ENCODE measurements around the gene DCUN1D1. TPM values are rescaled to one million over a fixed set of nuclear protein-coding genes. Genes with fewer than 3 reads are reported as not detected.

The DCUN1D1 gene
- total RNA-seq, 1 experiment from 2014 or later, result 71.7 TPM

- Histone ChIP-seq H2BK120ac (ENCODE audit: low read depth, low read length, poor library complexity, severe bottlenecking) (no peak overlapping the region), H3K27me3 (ENCODE audit: insufficient read depth, low read length) (no peaks in the 10 kb centered on the region), H4K5ac (ENCODE audit: insufficient read length, low read depth, low read length) (no peak overlapping the region), H3K9me3 (ENCODE audit: control insufficient read depth, low read depth, low read length) (no peaks in the 10 kb centered on the region), H4K20me1 (ENCODE audit: control insufficient read depth, insufficient read depth, insufficient read length) (no peaks in the 10 kb centered on the region), H3K9ac (ENCODE audit: extremely low read depth, insufficient read length, low read length) (no peak overlapping the region), H3K4ac (ENCODE audit: low read depth, low read length) (no peak overlapping the region), H4K91ac (ENCODE audit: insufficient read length, low read depth, low read length) (no peak overlapping the region), H2AK5ac (ENCODE audit: insufficient read length, low read length) (no peak overlapping the region), H2BK12ac (ENCODE audit: insufficient read length, low read depth, low read length) (no peak overlapping the region), H3K14ac (ENCODE audit: insufficient read depth, low read length) (no peak overlapping the region), H3K56ac (ENCODE audit: insufficient read length, low read depth, low read length) (no peak overlapping the region), H2BK15ac (ENCODE audit: low read depth, low read length) (no peak overlapping the region), H3K79me2 (ENCODE audit: insufficient read depth, low read length) (no peaks in the 10 kb centered on the region), H2AFZ (ENCODE audit: low read length) (no peak overlapping the region), H3K23me2 (ENCODE audit: insufficient read length, low read depth, low read length, poor library complexity, severe bottlenecking) (no peaks in the 10 kb centered on the region), H3K4me1 (ENCODE audit: insufficient read depth, low read length) (no peaks in the 10 kb centered on the region), H2BK5ac (ENCODE audit: insufficient read length, low read length) (no peak overlapping the region), H3K23ac (ENCODE audit: insufficient read length, low read depth, low read length) (no peak overlapping the region), H3K79me1 (ENCODE audit: insufficient read depth, low read depth, low read length, poor library complexity, severe bottlenecking) (no peaks in the 10 kb centered on the region), H2BK20ac (ENCODE audit: low read depth, low read length, poor library complexity, severe bottlenecking) (no peak overlapping the region), H3K27ac (ENCODE audit: insufficient read length, low read depth, low read length) (no peak overlapping the region), H3T11ph (ENCODE audit: low read length) (no peak overlapping the region), H3K4me2 (ENCODE audit: insufficient read depth, insufficient read length, low read length) (no peak overlapping the region), H3K18ac (ENCODE audit: insufficient read length, low read depth, low read length) (no peak overlapping the region), H4K8ac (replicated peaks; ENCODE audit: insufficient read length, low read depth, low read length) (no peak overlapping the region)
- H3K4me1 Mint-ChIP-seq, result peaks cover 2 to 8% of the 10 kb centered on the region in 2 experiments; a peak in 2 of 4 replicates
- no peaks in the 10 kb centered on the region for H3K27me3 Mint-ChIP-seq (ENCODE audit: low read depth)
- TF ChIP-seq CTCF (conservative IDR thresholded peaks at IDR 0.05), result no peak
- WGBS (ENCODE audit: extremely low coverage, insufficient read length, low lambda C conversion rate), result no CpG with 5 or more reads among the region's 1 CpG
- H3K9me3 Mint-ChIP-seq, result no peaks in the 10 kb centered on the region
- DNase-seq, result no peak
- H3K36me3 Mint-ChIP-seq (ENCODE audit: insufficient read depth in 1 of 3, low read depth in 3 of 3), result peaks cover 0 to 5% (median 3%) of the 10 kb centered on the region in 3 experiments; a peak in 1 of 7 replicates
- H3K4me3 Mint-ChIP-seq, result no peak overlapping the region
- H3K27ac Mint-ChIP-seq, result no peak overlapping the region
Observed at GRCh38 chr3:182906036-182906435, 74.3 kb downstream of the DCUN1D1 start.
